Astrocyte (in vitro differentiated cells and primary cell): ENCODE data around the gene SHOX. TPM values are rescaled to one million over a fixed set of nuclear protein-coding genes. Genes with fewer than 3 reads are reported as not detected.
"Not testable (repeated sequence)": the region's sequence is repeated elsewhere in the genome, so short reads cannot be mapped to it uniquely, and the experiment has no call there.

Experiments
- DNase-seq: peaks from one replicate; pipeline ENCODE4 v3.0.0-alpha.2; 2010; ENCODE audit warnings: low read depth
- FAIRE-seq: peaks from 2 replicates; lab custom pipeline; 2011; peaks lifted over from hg19 to GRCh38; lab: Jason Lieb, UNC
- H2AFZ ChIP-seq: 2 replicates; pipeline ENCODE4 v1.6.0; 2012; ENCODE audit warnings: low read depth, low read length, inconsistent platforms
- H3K27ac ChIP-seq: 2 replicates; pipeline ENCODE4 v1.5.1; 2011; ENCODE audit warnings: low read depth, low read length, inconsistent platforms
- H3K27me3 ChIP-seq: 2 replicates; pipeline ENCODE4 v1.6.0; 2011; ENCODE audit warnings: low read length, inconsistent platforms; ENCODE audit not compliant: insufficient read depth
- H3K36me3 ChIP-seq: 2 replicates; pipeline ENCODE4 v1.5.1; 2011; ENCODE audit warnings: low read length, inconsistent platforms; ENCODE audit not compliant: insufficient read depth
- H3K4me1 ChIP-seq: 2 replicates; pipeline ENCODE4 v1.5.1; 2011; ENCODE audit warnings: low read length, inconsistent platforms; ENCODE audit not compliant: insufficient read depth
- H3K4me2 ChIP-seq: 2 replicates; pipeline ENCODE4 v1.6.0; 2012; ENCODE audit warnings: low read length, inconsistent platforms
- H3K4me3 ChIP-seq: 2 replicates; pipeline ENCODE4 v1.5.1; 2011; ENCODE audit warnings: low read depth, mild to moderate bottlenecking, low read length, inconsistent platforms; ENCODE audit not compliant: insufficient read depth
- H3K79me2 ChIP-seq: 2 replicates; pipeline ENCODE4 v1.6.0; 2012; ENCODE audit warnings: mild to moderate bottlenecking, low read length, inconsistent platforms; ENCODE audit not compliant: insufficient read depth
- H3K9ac ChIP-seq: 2 replicates; pipeline ENCODE4 v1.6.0; 2012; ENCODE audit warnings: mild to moderate bottlenecking, low read length, inconsistent platforms
- H3K9me3 ChIP-seq: 2 replicates; pipeline ENCODE4 v1.5.1; 2012; ENCODE audit warnings: low read depth, mild to moderate bottlenecking, low read length, inconsistent platforms; ENCODE audit not compliant: insufficient read depth
- H4K20me1 ChIP-seq: 2 replicates; pipeline ENCODE4 v1.6.0; 2012; ENCODE audit warnings: low read length, inconsistent platforms; ENCODE audit not compliant: insufficient read depth
- H3K27ac Mint-ChIP-seq: one replicate; pipeline ENCODE4 v1.8.0; 2021; ENCODE audit warnings: mild to moderate bottlenecking, mixed read lengths; ENCODE audit not compliant: unreplicated experiment
- H3K27me3 Mint-ChIP-seq: one replicate; pipeline ENCODE4 v1.8.0; 2021; ENCODE audit warnings: low read depth, mixed read lengths; ENCODE audit not compliant: unreplicated experiment
- H3K36me3 Mint-ChIP-seq: one replicate; pipeline ENCODE4 v1.8.0; 2021; ENCODE audit warnings: low read depth, mixed read lengths; ENCODE audit not compliant: unreplicated experiment
- H3K4me1 Mint-ChIP-seq: one replicate; pipeline ENCODE4 v1.8.0; 2021; ENCODE audit warnings: low read depth, mixed read lengths; ENCODE audit not compliant: unreplicated experiment
- H3K4me3 Mint-ChIP-seq: one replicate; pipeline ENCODE4 v1.8.0; 2021; ENCODE audit warnings: mild to moderate bottlenecking, moderate library complexity, mixed read lengths; ENCODE audit not compliant: unreplicated experiment
- H3K9me3 Mint-ChIP-seq: one replicate; pipeline ENCODE4 v1.8.0; 2021; ENCODE audit warnings: mild to moderate bottlenecking, mixed read lengths; ENCODE audit not compliant: unreplicated experiment
- EZH2 ChIP-seq: IDR thresholded peaks from 2 replicates; pipeline ENCODE4 v1.6.1; 2012; ENCODE audit warnings: mild to moderate bottlenecking, low read length, inconsistent platforms; ENCODE audit not compliant: insufficient read depth
- total RNA-seq: library from RNA; stranded (reverse); gene quantifications from 2 replicates; pipeline ENCODE4 v1.2.1, GENCODE V29; 2021
- TF ChIP-seq, protein P1 (sequence below): IDR thresholded peaks from 2 replicates; pipeline ENCODE4 v1.5.1; 2011; ENCODE audit warnings: low read depth, mild to moderate bottlenecking, inconsistent platforms, low read length, moderate library complexity; ENCODE audit not compliant: insufficient read depth

The SHOX gene
- total RNA-seq, 1 donor from 2014 or later, result not detected

- peaks cover 24% of the 10 kb centered on the region for H3K9me3 Mint-ChIP-seq
- DNase-seq (no peak), FAIRE-seq (no peak)
- Histone ChIP-seq H3K9ac (no peak overlapping the region), H3K4me3 (no peak overlapping the region), H3K4me2 (no peak overlapping the region), H3K9me3 (peaks cover 5% of the 10 kb centered on the region), H3K4me1 (no peaks in the 10 kb centered on the region), H4K20me1 (no peaks in the 10 kb centered on the region), H3K36me3 (no peaks in the 10 kb centered on the region), H3K79me2 (no peaks in the 10 kb centered on the region), H2AFZ (no peak overlapping the region), H3K27me3 (no peaks in the 10 kb centered on the region), H3K27ac (no peak overlapping the region)
- peaks cover 4% of the 10 kb centered on the region for H3K27me3 Mint-ChIP-seq
- H3K27ac Mint-ChIP-seq, result no peak overlapping the region
- H3K4me1 Mint-ChIP-seq, result no peaks in the 10 kb centered on the region
- no peak overlapping the region for H3K4me3 Mint-ChIP-seq
- TF ChIP-seq, protein P1, sequence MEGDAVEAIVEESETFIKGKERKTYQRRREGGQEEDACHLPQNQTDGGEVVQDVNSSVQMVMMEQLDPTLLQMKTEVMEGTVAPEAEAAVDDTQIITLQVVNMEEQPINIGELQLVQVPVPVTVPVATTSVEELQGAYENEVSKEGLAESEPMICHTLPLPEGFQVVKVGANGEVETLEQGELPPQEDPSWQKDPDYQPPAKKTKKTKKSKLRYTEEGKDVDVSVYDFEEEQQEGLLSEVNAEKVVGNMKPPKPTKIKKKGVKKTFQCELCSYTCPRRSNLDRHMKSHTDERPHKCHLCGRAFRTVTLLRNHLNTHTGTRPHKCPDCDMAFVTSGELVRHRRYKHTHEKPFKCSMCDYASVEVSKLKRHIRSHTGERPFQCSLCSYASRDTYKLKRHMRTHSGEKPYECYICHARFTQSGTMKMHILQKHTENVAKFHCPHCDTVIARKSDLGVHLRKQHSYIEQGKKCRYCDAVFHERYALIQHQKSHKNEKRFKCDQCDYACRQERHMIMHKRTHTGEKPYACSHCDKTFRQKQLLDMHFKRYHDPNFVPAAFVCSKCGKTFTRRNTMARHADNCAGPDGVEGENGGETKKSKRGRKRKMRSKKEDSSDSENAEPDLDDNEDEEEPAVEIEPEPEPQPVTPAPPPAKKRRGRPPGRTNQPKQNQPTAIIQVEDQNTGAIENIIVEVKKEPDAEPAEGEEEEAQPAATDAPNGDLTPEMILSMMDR, result no peak
- no peak for TF ChIP-seq EZH2
- H3K36me3 Mint-ChIP-seq, result no peaks in the 10 kb centered on the region
Observed at GRCh38 chrX:614136-614535, 16.5 kb upstream of the SHOX start.

DNA sequence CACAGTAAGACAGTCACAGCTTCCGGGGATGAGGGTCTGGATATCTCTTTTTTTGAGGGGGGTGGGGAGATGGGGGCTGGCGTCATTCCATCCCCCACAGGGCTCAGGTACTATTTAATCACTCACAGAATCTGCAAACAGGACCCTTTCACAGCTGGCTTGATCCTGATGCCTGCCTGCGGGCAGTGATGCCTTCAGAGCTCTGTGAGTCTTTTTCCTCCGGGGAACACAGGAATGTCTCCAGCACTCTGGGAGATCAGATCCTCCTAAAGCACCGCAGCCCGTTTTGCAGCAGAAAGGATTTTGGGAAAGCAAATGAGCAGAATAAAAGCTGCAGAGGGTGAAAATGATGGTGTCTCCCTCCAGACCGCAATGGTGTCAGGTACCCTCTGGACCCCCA is 13.2 kb upstream of the SHOX start:
- DNase-seq (no peak), FAIRE-seq (no peak)
- Mint-ChIP-seq H3K27me3 (peaks cover 7% of the 10 kb centered on the region), H3K9me3 (peaks cover 20% of the 10 kb centered on the region), H3K36me3 (no peaks in the 10 kb centered on the region), H3K4me1 (no peaks in the 10 kb centered on the region), H3K27ac (no peak overlapping the region), H3K4me3 (no peak overlapping the region)
- H3K4me3 ChIP-seq, result no peak overlapping the region
- H2AFZ ChIP-seq, result no peak overlapping the region
- no peak overlapping the region for H3K4me2 ChIP-seq
- H3K79me2 ChIP-seq, result no peaks in the 10 kb centered on the region
- no peaks in the 10 kb centered on the region for H3K36me3 ChIP-seq
- no peak overlapping the region for H3K9ac ChIP-seq
- no peaks in the 10 kb centered on the region for H3K9me3 ChIP-seq
- no peak for TF ChIP-seq EZH2
- TF ChIP-seq, protein P1, result no peak
- H4K20me1 ChIP-seq, result no peaks in the 10 kb centered on the region
- no peaks in the 10 kb centered on the region for H3K27me3 ChIP-seq
- no peak overlapping the region for H3K27ac ChIP-seq
- no peaks in the 10 kb centered on the region for H3K4me1 ChIP-seq

GRCh38 chrX:617891-618290 is 12.7 kb upstream of the SHOX start:
- Histone ChIP-seq H4K20me1 (no peaks in the 10 kb centered on the region), H2AFZ (no peak overlapping the region), H3K9ac (no peak overlapping the region), H3K4me2 (no peak overlapping the region), H3K4me1 (no peaks in the 10 kb centered on the region), H3K9me3 (no peaks in the 10 kb centered on the region), H3K27ac (no peak overlapping the region), H3K4me3 (no peak overlapping the region), H3K79me2 (no peaks in the 10 kb centered on the region), H3K27me3 (no peaks in the 10 kb centered on the region), H3K36me3 (no peaks in the 10 kb centered on the region)
- no peak overlapping the region for H3K27ac Mint-ChIP-seq
- FAIRE-seq, result no peak
- no peaks in the 10 kb centered on the region for H3K36me3 Mint-ChIP-seq
- DNase-seq, result no peak
- H3K27me3 Mint-ChIP-seq, result peaks cover 11% of the 10 kb centered on the region
- H3K4me1 Mint-ChIP-seq, result no peaks in the 10 kb centered on the region
- TF ChIP-seq, protein P1, result no peak
- TF ChIP-seq EZH2, result no peak
- no peak overlapping the region for H3K4me3 Mint-ChIP-seq
- peaks cover 21% of the 10 kb centered on the region for H3K9me3 Mint-ChIP-seq

DNA sequence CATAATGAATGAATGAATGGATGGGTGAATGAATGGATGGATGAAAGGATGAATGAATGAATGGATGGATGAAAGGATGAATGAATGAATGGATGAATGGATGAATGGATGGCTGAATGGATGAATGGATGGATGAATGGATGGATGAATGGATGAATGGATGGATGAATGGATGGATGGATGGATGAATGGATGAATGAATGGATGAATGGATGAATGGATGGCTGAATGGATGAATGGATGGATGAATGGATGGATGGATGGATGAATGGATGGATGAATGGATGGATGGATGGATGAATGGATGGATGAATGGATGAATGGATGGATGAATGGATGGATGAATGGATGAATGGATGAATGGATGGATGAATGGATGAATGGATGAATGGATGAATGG is 12.3 kb upstream of the SHOX start:
- Mint-ChIP-seq H3K9me3 (peaks cover 22% of the 10 kb centered on the region), H3K27me3 (peaks cover 15% of the 10 kb centered on the region)
- H3K36me3 ChIP-seq, DNase-seq, H3K79me2 ChIP-seq, H3K9ac ChIP-seq, H4K20me1 ChIP-seq, H3K4me1 Mint-ChIP-seq, H3K36me3 Mint-ChIP-seq, H3K27ac Mint-ChIP-seq, H3K4me2 ChIP-seq, H3K4me1 ChIP-seq, H3K27me3 ChIP-seq, H3K4me3 Mint-ChIP-seq, FAIRE-seq, H3K9me3 ChIP-seq, H3K27ac ChIP-seq, H2AFZ ChIP-seq, H3K4me3 ChIP-seq: not testable (repeated sequence)
